Stimulated activated CD8-positive, alpha-beta memory T cell treated with anti-CD3 and anti-CD28 coated beads, Interleukin-15, amount 100 ng/mL, for 48 hours (primary cell): ENCODE measurements around the gene NPIPB2.
"Not testable (repeated sequence)": the region's sequence is repeated elsewhere in the genome, so short reads cannot be mapped to it uniquely, and the experiment has no call there.

Source experiments
- DNase-seq, 2 donors: peaks; one replicate each; pipeline ENCODE4 v3.0.0-alpha.2; 2020; ENCODE audit warnings: low read depth in 2 of 2

Gene NPIPB2

GRCh38 chr16:11941945-11942344, at the start of gene NPIPB2:
Gene NPIPB2, minus strand, starts transcription at chr16:11942045. Its CDS starts 0 bp downstream, at chr16:11942045.
- DNase-seq = not testable (repeated sequence)

- no peak for DNase-seq
These were observed 49.0 kb upstream of the NPIPB2 start for GRCh38 chr16:11990702-11991390.

GRCh38 chr16:11988258-11988978, 46.6 kb upstream of the NPIPB2 start:
- DNase-seq = no peak

- no peak for DNase-seq
These were observed 44.7 kb upstream of the NPIPB2 start for GRCh38 chr16:11986521-11987057.

GRCh38 chr16:11985250-11985649, 43.4 kb upstream of the NPIPB2 start:
- no peak for DNase-seq

DNA sequence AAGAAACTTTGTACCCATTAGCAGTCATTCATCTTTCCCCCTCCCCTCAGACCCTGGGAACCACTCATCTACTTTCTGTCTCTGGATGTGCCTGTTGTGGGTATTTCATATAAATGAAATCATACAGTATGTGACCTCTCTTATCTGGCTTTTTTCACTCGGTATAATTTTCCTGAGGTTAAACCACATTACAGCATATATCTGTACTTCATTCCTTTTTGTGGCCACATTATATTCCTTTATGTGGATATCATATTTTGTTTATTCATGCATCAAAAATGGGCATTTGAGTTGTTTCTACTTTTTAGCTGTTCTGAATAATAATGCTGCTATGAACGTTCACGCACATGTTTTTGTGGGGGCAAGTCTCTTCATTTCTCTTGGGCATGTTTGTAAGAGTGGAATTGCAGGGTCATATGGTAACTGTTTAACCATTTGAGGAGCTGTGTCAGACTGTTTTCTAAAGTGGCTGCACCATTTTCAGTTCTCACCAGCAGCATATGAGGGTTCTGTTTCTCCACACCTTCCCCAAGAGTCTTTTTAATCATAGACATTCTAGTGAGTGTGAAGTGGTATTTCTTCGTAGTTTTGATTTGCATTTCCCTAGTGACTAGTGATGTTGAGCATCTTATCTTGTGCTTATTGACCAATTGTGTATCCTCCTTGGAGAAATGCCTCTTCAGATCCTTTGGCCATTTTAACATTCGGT, 38.4 kb upstream of the NPIPB2 start:
- DNase-seq = no peak

DNA sequence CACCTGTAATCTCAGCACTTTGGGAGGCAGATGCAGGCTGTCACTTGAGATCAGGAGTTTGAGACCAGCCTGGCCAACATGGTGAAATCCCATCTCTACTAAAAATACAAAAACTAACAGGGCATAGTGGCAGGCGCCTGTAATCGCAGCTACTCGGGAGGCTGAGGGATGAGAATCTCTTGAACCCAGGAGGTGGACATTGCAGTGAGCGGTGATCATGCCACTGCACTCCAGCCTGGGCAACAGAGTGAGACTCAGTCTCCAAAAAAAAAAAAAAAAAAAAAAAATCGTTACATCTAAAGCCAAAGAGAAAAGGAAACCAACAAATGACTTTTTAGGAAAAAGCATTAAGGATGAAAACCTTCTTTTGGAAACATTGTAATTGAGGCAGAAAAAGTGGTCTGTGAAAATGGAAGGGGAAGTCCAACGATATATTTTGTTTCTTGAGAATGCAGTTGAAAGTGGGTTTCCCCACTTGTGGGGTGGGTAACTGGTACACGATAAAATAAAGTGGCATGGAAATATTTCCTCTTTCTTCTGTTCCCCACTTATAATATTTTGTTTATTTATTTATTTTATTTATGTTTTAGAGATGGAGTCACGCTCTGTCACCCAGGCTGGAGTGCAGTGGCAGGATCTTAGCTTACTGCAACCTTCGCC, 37.3 kb upstream of the NPIPB2 start:
- DNase-seq = no peak

DNA sequence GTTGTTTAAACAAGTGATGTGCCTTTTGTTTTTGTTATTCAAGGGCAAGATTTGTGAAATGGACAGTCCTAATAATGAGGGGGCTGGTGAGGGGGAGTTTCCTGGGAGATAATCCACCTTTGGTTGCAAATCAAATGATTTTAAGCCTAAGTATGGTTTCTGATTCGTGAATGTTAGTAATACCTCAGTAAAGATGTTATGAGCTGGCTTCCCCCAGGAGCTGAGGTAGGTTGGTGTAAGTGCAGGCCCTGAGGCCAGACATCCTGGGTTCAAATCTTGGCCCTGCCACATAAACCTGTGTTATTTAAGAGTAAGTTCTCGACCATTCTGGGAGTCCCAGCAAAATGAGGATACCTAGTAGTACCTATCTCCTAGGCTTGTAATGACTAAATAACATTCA, 36.2 kb upstream of the NPIPB2 start:
- no peak for DNase-seq

GRCh38 chr16:11977376-11978041, 35.7 kb upstream of the NPIPB2 start:
- no peak for DNase-seq

DNA sequence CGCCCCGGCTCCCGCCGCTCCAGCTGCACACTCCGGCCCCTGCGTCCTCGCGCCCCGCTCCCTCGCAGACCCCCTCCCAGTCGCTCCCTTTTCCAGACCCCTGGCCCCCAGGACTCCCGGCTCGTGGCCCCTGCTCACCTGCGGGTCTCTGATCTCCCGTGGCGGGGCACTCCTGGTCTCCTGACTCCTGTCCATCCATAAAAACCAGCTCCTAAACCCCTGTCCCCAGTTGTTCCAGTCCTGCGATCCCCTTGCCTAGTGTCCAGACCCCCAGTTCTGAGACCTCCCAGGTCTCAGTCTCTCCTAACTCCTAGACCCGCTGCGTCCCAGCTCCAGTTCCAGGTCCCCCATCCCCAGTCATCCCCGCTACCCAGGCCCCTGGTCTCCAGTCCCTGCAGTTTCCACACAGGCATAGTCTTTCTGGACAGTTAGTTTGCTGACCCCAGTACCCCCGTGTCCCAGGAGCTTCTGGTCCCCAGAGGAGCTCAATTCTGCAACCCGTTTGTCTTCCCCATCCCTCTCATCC, 35.1 kb upstream of the NPIPB2 start:
- DNase-seq = no peak

DNA sequence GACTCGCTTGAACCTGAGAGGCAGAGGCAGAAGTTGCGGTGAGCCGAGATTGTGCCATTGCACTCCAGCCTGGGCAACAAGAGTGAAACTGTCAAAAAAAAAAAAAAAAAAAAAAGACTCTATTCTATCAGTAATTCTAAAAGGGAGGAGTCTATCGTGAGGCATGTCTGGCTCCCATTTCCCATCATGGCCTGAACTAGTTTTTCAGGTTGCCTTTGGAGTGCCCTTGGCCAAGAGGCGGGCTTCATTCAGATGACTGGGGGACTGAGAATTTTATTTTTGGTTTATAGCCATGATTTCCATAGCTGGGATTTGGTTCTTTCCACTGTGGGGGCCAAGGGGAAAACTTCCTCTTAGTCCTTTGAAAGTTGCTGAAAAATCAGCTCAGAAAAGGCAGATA, 31.2 kb upstream of the NPIPB2 start:
- DNase-seq = no peak

GRCh38 chr16:11972128-11972527, 30.3 kb upstream of the NPIPB2 start:
- DNase-seq = no peak

DNA sequence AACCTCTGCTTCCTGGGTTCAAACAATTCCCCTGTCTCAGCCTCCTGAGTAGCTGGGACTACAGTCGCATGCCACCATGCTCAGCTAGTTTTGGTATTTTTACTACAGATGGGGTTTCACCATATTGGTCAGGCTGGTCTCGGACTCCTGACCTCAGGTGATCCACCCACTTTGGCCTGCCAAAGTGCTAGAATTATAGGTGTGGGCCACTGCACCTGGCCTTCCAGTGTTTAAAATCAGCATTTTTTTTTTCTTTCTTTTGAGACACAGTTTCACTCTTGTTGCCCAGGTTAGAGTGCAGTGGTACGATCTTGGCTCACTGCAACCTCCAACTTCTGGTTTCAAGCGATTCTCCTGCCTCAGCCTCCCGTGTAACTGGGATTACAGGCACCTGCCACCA, 28.4 kb upstream of the NPIPB2 start:
- not testable (repeated sequence) for DNase-seq

DNA sequence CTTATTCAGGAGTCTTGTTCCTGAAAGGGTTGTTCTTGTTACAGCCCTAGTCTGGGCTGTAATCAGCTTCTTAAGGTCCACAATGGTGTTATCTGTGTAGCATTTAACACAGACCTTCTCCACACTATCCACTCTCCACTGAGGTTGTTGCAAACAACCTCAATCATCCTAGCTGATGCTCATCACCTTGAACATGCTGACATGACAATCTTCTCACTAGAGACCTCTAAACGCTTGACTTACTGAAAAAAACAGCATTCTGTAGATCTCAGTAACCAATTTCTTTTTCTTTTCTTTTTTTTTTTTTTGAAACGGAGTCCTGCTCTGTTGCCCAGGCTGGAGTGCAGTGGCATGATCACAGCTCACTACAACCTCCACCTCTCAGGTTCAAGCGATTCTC, 26.7 kb upstream of the NPIPB2 start:
- no peak for DNase-seq

- no peak for DNase-seq
These were observed 25.5 kb upstream of the NPIPB2 start for GRCh38 chr16:11967195-11967911.

DNA sequence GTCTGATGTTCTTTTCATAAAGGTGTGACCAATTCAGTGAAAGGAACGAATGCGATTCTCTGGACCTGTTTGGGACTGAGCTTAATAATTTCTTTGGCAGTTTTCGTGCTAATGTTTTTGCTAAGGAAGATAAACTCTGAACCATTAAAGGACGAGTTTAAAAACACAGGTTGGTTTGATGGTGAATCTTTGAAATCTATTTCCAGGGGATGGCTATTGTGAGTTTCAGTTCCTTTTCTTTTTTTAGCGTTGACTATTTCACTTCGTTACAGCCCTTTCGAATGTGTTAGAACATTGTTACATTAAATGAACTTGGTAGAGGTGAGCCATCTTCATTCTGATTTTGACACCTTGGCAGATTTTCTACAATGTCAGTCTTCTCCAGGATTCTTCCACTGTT, 24.3 kb upstream of the NPIPB2 start:
- DNase-seq = no peak

GRCh38 chr16:11964761-11965551, 23.1 kb upstream of the NPIPB2 start, which contains the start of gene TNFRSF17:
Gene TNFRSF17, plus strand, starts transcription at chr16:11965210. Its CDS starts 115 bp downstream, at chr16:11965325.
- DNase-seq = no peak

- no peak for DNase-seq
These were observed 21.9 kb upstream of the NPIPB2 start for GRCh38 chr16:11963706-11964105.

GRCh38 chr16:11962978-11963377, 21.1 kb upstream of the NPIPB2 start:
- not testable (repeated sequence) for DNase-seq

- not testable (repeated sequence) for DNase-seq
These were observed 20.6 kb upstream of the NPIPB2 start for GRCh38 chr16:11962457-11962856.
